CD14-positive monocyte (primary cell): ENCODE data around the gene XRCC4. TPM values are rescaled to one million over a fixed set of nuclear protein-coding genes. Genes with fewer than 3 reads are reported as not detected.

ENCODE experiments used
- DNase-seq, 3 donors: peaks; one replicate each; pipeline ENCODE4 v3.0.0-alpha.2; 2011 to 2022
- H2AFZ ChIP-seq: 2 replicates; pipeline ENCODE4 v1.6.0; 2012; ENCODE audit warnings: mild to moderate bottlenecking, low read depth, low read length, inconsistent platforms; ENCODE audit not compliant: insufficient read depth, poor library complexity, severe bottlenecking
- H3K27ac ChIP-seq, 2 donors: 1 replicate in 1 of 2; 2 replicates in 1 of 2; pipeline ENCODE4 v1.5.1; 2012 to 2013; ENCODE audit warnings: low read length in 2 of 2, control low read depth in 1 of 2, inconsistent platforms in 1 of 2, low read depth in 1 of 2, mild to moderate bottlenecking in 1 of 2
- H3K27me3 ChIP-seq, 2 donors: one replicate each; pipeline versions ENCODE4 v1.6.0 to v1.6.1; 2011 to 2013; ENCODE audit warnings: low read length in 2 of 2; ENCODE audit not compliant: control insufficient read depth in 2 of 2, insufficient read depth in 2 of 2
- H3K36me3 ChIP-seq, 2 donors: replicated peaks in 1 of 2; 1 replicate in 1 of 2; 2 replicates in 1 of 2; pipeline versions ENCODE4 v1.5.1 to v1.6.1; 2012 to 2013; ENCODE audit warnings: low read length in 2 of 2, control low read depth in 1 of 2, inconsistent platforms in 1 of 2, mild to moderate bottlenecking in 1 of 2; ENCODE audit not compliant: insufficient read depth in 2 of 2, control insufficient read depth in 1 of 2
- H3K4me1 ChIP-seq, 2 donors: 1 replicate in 1 of 2; 2 replicates in 1 of 2; pipeline versions ENCODE4 v1.5.1 to v1.6.1; 2012 to 2013; ENCODE audit warnings: low read length in 2 of 2, control low read depth in 1 of 2, inconsistent platforms in 1 of 2, mild to moderate bottlenecking in 1 of 2, moderate library complexity in 1 of 2; ENCODE audit not compliant: insufficient read depth in 2 of 2, control insufficient read depth in 1 of 2
- H3K4me2 ChIP-seq: replicated peaks from 2 replicates; pipeline ENCODE3; 2012; ENCODE audit warnings: low read length, moderate library complexity, mild to moderate bottlenecking; ENCODE audit not compliant: poor library complexity, severe bottlenecking; ENCODE audit errors: extremely low read depth
- H3K4me3 ChIP-seq, 3 experiments: fragments of 200-600 bp in 1 of 3; sonication (generic) in 1 of 3; replicated peaks in 1 of 3; 1 replicate in 2 of 3; 2 replicates in 1 of 3; pipeline ENCODE4 v1.5.1; 2011 to 2013; ENCODE audit warnings: low read length in 3 of 3, mild to moderate bottlenecking in 3 of 3, control low read depth in 2 of 3, low read depth in 2 of 3, inconsistent platforms in 1 of 3, moderate library complexity in 1 of 3
- H3K79me2 ChIP-seq: 2 replicates; pipeline ENCODE4 v1.6.0; 2012; ENCODE audit warnings: mild to moderate bottlenecking, control low read depth, inconsistent platforms, low read length, moderate library complexity; ENCODE audit not compliant: insufficient read depth
- H3K9ac ChIP-seq: 2 replicates; pipeline ENCODE4 v1.6.0; 2017; ENCODE audit warnings: low read length, mild to moderate bottlenecking; ENCODE audit not compliant: insufficient read depth, poor library complexity, severe bottlenecking
- H3K9me3 ChIP-seq, 2 donors: replicated peaks in 1 of 2; 1 replicate in 1 of 2; 2 replicates in 1 of 2; pipeline versions ENCODE4 v1.5.1 to v1.6.1; 2012 to 2013; ENCODE audit warnings: low read length in 2 of 2, control low read depth in 1 of 2; ENCODE audit not compliant: control insufficient read depth in 1 of 2, insufficient read depth in 1 of 2
- H4K20me1 ChIP-seq: 2 replicates; pipeline ENCODE4 v1.6.0; 2012; ENCODE audit warnings: mild to moderate bottlenecking, low read length, control low read depth, moderate library complexity; ENCODE audit not compliant: insufficient read depth
- H3K27ac Mint-ChIP-seq, 7 donors: one replicate each; pipeline ENCODE4 v1.8.0; 2020; ENCODE audit warnings: mild to moderate bottlenecking in 7 of 7, mixed read lengths in 7 of 7, moderate library complexity in 6 of 7, inconsistent platforms in 2 of 7
- H3K27me3 Mint-ChIP-seq, 3 donors: one replicate each; pipeline ENCODE4 v1.8.0; 2021 to 2022; ENCODE audit warnings: low read depth in 3 of 3, mild to moderate bottlenecking in 3 of 3, mixed read lengths in 3 of 3, moderate library complexity in 3 of 3, inconsistent platforms in 1 of 3
- H3K36me3 Mint-ChIP-seq, 2 donors: one replicate each; pipeline ENCODE4 v1.8.0; 2020; ENCODE audit warnings: mixed read lengths in 2 of 2, inconsistent platforms in 1 of 2, mild to moderate bottlenecking in 1 of 2
- H3K4me1 Mint-ChIP-seq: one replicate; pipeline ENCODE4 v1.8.0; 2020; ENCODE audit warnings: mild to moderate bottlenecking, mixed read lengths
- H3K4me3 Mint-ChIP-seq, 2 donors: one replicate each; pipeline ENCODE4 v1.8.0; 2020; ENCODE audit warnings: mild to moderate bottlenecking in 2 of 2, mixed read lengths in 2 of 2, moderate library complexity in 1 of 2
- H3K9me3 Mint-ChIP-seq, 7 donors: one replicate each; pipeline ENCODE4 v1.8.0; 2020 to 2022; ENCODE audit warnings: mixed read lengths in 7 of 7, mild to moderate bottlenecking in 6 of 7, moderate library complexity in 6 of 7, inconsistent platforms in 2 of 7
- WGBS: methylation state at CpG from one replicate; pipeline ENCODE4 v1.1.5; 2013; ENCODE audit warnings: missing lambda C conversion rate; ENCODE audit not compliant: insufficient coverage; 5-methylcytosine and 5-hydroxymethylcytosine counted together
- intact Hi-C, 2 donors: fragments of 100-400 bp; cut with micrococcal nuclease; formaldehyde crosslinking; loops; one replicate each; pipeline versions ENCODE4 v1.15.0 to v1.15.1; 2023
- polyA plus RNA-seq, 3 donors: library from polyadenylated mRNA; depleted of rRNA in 1 of 3; unstranded in 2 of 3; stranded (reverse) in 1 of 3; fragments of 300-500 nt in 2 of 3; fragments of >200 nt in 1 of 3; fragmentation: Illumina TruSeq in 2 of 3; gene quantifications; 1 replicate in 2 of 3; 2 replicates in 1 of 3; pipeline ENCODE4 v1.2.3, GENCODE V29; 2012 to 2021
- TF ChIP-seq, protein P1 (sequence below): fragments of 200-600 bp; IDR thresholded peaks from one replicate; pipeline ENCODE4 v1.8.0; 2022; ENCODE audit warnings: antibody characterized with exemption, mild to moderate bottlenecking

Gene XRCC4
- polyA plus RNA-seq, 3 donors: 4.0 to 21.8 (median 16.3) TPM

DNA sequence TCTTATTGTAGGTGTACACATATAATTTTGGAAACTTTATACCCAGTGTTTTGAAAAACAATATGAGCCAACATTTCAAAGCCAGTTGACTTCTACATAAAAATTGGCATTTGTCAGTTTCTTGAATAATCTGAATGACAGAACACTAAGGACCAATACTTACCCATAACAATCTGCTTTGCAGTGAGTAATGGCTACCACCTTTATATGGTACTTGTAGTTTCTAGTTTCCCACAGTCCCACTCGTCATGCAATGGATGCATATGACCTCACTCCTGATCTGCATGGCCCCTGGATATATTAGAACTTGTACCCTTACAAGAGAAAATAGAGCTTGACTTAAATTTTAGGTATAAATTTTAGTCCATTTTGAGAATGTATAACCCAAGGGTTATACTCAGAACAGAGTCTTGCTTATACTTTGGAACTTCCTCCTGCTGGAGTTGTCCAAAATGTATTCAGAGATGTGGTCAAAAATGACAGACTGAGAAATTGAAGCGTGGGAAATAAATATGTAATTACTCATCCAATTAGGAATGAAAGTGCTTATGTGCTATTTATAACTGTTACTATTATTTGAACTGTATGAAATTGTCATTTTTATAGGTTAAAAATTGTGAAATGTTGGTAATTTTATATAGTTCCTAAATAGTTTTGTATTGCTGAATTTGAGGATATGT is 19.5 kb downstream of the XRCC4 start:
- TF ChIP-seq, protein P1, sequence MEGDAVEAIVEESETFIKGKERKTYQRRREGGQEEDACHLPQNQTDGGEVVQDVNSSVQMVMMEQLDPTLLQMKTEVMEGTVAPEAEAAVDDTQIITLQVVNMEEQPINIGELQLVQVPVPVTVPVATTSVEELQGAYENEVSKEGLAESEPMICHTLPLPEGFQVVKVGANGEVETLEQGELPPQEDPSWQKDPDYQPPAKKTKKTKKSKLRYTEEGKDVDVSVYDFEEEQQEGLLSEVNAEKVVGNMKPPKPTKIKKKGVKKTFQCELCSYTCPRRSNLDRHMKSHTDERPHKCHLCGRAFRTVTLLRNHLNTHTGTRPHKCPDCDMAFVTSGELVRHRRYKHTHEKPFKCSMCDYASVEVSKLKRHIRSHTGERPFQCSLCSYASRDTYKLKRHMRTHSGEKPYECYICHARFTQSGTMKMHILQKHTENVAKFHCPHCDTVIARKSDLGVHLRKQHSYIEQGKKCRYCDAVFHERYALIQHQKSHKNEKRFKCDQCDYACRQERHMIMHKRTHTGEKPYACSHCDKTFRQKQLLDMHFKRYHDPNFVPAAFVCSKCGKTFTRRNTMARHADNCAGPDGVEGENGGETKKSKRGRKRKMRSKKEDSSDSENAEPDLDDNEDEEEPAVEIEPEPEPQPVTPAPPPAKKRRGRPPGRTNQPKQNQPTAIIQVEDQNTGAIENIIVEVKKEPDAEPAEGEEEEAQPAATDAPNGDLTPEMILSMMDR: no peak

DNA sequence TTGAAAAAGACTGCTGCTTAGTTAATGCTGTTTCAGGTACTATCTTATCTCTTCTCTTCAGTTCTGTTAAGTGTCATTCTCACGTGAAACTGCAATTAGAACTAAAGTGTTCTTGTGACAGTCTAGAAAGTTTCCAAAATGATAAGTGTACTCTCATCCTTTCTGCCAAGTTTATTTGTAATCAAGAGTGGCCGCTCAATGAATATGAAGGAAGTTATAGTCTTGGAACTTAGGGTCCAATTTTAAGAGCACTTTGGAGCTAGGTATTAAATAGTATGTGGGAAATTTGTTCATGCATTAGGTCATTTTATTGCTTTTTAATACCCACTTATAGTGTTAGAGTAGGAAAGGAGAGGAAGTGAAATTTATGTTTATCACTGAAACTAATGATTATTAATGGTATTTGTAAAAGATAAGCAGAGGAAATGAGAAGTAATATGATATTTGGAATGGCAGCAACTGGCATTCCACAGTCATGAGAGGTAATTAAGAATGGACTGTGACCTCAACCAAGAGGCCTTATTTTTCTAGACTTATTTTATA is 20.4 kb downstream of the XRCC4 start:
- intact Hi-C loops: no loop called here
- TF ChIP-seq, protein P1: no peak
- no peak overlapping the region for H3K4me2 ChIP-seq
- no peak for DNase-seq
- H3K36me3 ChIP-seq: peaks cover 0 to 12% of the 10 kb centered on the region in 2 donors
- Mint-ChIP-seq H3K4me3 (no peak overlapping the region), H3K4me1 (peaks cover 11% of the 10 kb centered on the region), H3K27ac (no peak overlapping the region), H3K27me3 (no peaks in the 10 kb centered on the region), H3K36me3 (peaks cover 17 to 27% of the 10 kb centered on the region in 2 donors), H3K9me3 (peaks cover 15 to 24% (median 19%) of the 10 kb centered on the region in 7 donors)
- peaks cover 52% of the 10 kb centered on the region for H3K79me2 ChIP-seq
- H3K27me3 ChIP-seq: no peaks in the 10 kb centered on the region
- H2AFZ ChIP-seq: no peak overlapping the region
- no CpG with 5 or more reads among the region's 2 CpGs for WGBS
- no peaks in the 10 kb centered on the region for H4K20me1 ChIP-seq
- H3K9me3 ChIP-seq: peaks cover 3 to 17% of the 10 kb centered on the region in 2 donors
- peaks cover 0 to 6% of the 10 kb centered on the region in 2 donors for H3K4me1 ChIP-seq
- no peak overlapping the region for H3K9ac ChIP-seq
- H3K27ac ChIP-seq: no peak overlapping the region
- H3K4me3 ChIP-seq: no peak overlapping the region

More for the DNA sequence above, 19.5 kb downstream of the XRCC4 start:
- Histone ChIP-seq H3K79me2 (peaks cover 59% of the 10 kb centered on the region), H2AFZ (no peak overlapping the region), H4K20me1 (no peaks in the 10 kb centered on the region), H3K4me3 (no peak overlapping the region), H3K27me3 (no peaks in the 10 kb centered on the region), H3K9me3 (peaks cover 3 to 23% of the 10 kb centered on the region in 2 donors), H3K9ac (no peak overlapping the region), H3K4me2 (no peak overlapping the region), H3K4me1 (peaks cover 0 to 10% of the 10 kb centered on the region in 2 donors), H3K27ac (no peak overlapping the region), H3K36me3 (peaks cover 0 to 12% of the 10 kb centered on the region in 2 donors)
- no CpG with 5 or more reads among the region's 2 CpGs for WGBS
- H3K4me3 Mint-ChIP-seq: no peak overlapping the region
- peaks cover 19 to 29% of the 10 kb centered on the region in 2 donors for H3K36me3 Mint-ChIP-seq
- intact Hi-C loops: no loop called here
- H3K9me3 Mint-ChIP-seq: peaks cover 22 to 30% (median 27%) of the 10 kb centered on the region in 7 donors
- no peaks in the 10 kb centered on the region for H3K27me3 Mint-ChIP-seq
- no peak overlapping the region for H3K27ac Mint-ChIP-seq
- H3K4me1 Mint-ChIP-seq: peaks cover 20% of the 10 kb centered on the region
- no peak for DNase-seq
